GM18867 (cell line): Measurements from ENCODE around the gene PTPN4.
"Not testable (repeated sequence)": the region's sequence is repeated elsewhere in the genome, so short reads cannot be mapped to it uniquely, and the experiment has no call there.

ENCODE experiments used
- ATAC-seq: cut with Tn5 transposase; IDR thresholded peaks from one replicate; pipeline ENCODE4 v1.9.1; 2021; ENCODE audit warnings: mild to moderate bottlenecking, moderate library complexity; ENCODE audit not compliant: unreplicated experiment

PTPN4 gene

DNA sequence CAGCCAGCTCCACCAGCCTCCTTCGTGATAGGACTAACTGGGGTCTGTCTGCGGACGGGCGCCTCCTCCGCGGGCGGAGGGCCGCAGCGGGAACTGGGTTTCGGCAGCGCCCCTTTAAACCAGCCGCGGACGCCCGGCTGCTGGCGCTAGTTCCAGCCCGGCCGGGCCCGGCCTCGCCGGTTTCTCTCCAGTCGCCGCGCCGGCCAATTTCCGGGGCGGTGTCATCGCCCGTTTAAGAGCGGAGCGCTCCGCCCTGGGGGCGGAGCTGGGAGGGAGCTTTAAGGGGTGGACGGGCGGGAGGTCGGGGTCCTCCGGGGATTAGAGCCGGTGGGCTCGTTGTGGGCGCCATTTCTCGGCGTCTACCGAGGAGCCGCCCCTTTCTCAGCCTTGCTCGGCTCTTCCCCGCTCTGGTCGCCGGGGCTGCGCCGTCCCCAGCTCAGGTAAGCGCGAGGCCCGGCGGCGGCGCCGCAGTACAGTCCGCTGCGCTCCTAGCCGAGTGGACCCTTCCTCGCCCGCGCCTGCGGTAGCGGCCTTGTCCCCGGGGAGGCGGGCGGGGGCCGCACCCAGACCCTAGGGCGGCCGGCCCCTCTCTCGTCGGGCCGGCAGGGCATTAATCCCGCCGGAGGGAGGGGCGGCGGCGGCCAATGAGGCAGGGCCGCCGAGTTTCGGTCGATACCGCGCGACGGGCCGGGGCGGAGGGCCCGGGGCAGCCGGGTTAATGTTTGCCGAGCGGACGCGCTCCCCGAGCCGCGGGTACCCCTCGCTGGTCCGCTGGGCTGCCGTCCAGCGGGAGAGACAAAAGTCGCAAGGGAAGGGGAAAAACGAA lies 253.3 kb downstream of the PTPN4 start, which contains the start of gene EPB41L5:
Gene EPB41L5, plus strand, starts transcription at position 307 of the 826 bp plus-strand sequence. CDS start 6,008 bp downstream, outside the sequence.
- ATAC-seq, result peak; percentile 98

DNA sequence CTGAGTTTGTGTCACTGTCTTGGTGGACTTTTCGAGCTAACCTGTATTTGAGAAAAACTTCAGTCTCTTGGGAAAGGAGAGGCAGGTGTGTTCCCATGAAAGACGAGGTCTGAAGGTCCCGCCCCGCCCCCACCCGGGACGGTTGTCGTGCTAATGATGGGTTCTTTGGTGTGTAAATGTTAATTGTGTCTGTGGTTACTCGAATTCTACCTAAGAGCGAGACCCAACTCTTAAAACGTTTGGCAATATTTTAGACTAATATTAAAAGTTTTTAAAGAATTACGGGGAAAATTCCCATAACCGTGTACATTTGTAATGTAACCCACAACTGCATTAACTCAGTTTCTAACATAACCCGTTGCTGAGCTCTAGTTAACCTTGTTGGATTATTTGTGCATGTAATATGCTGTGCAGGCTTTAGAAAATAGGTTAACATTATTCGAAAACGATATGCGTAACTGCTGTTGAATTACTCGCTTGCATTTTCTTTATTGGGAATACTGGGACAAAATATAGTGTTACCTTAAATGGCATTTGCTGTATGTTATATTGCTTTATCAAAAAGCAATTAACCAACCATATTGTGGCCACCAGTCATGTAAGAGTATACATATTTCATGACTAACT lies 254.0 kb downstream of the PTPN4 start:
- ATAC-seq, result no peak

DNA sequence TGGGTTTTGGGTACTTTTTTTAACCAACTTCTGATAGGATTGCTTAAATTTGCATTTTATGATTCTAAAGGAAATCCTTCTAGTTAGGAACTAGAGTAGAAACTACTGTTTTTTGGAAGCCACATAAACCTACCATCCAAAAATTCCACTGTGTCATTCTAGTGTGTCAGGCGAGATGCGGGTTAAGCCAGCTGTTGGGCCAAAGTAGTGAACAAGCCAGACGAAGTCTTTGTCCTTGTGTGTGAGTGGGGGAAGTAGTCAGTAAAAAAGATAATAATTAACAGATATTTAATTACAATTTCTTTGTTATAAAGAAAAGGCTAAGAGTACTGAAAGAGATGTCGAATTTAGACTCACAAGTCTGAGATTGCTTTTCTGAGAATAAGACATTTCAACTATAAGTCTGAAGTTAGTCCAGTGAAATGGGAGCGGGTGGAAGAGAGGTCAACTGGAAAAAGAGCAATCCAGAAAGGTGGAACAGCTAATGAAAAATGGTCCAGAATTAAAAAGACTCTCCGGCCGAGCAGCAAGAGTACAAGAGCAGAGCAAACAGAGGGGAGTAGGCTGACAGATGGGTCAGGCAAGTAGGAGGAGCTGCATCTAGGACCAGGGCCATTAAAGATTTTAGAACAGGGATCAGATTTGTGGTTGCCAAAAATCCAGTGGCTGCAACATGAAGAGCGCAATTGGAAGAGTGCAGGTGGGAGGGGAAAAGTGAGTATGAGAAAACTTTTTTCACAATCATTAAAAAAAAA lies 254.7 kb downstream of the PTPN4 start:
- ATAC-seq, result no peak

- no peak for ATAC-seq
Measured at GRCh38 chr2:120016800-120017199, 257.1 kb downstream of the PTPN4 start.

DNA sequence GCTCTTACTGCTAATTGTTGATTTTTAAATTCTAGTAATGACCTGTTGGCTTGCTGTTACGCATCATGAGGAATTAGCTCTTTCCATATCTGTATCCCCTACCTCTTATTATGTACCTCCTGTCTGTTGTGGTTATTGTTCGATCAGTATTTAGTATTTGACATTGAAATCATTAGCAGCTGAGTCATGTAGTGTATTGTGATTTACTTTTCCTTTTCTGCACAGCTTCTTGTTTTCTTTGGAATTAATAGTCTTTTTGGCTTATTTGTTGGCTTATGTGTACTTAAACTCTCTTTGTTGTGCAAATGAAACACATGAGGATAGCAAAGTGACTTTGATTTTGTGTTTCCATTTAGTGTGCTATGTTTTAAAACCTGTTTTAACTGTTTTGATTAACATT lies 257.5 kb downstream of the PTPN4 start:
- no peak for ATAC-seq

GRCh38 chr2:120018549-120018948 lies 258.8 kb downstream of the PTPN4 start:
- no peak for ATAC-seq

- ATAC-seq, result no peak
Measured at GRCh38 chr2:120020554-120020953, 260.8 kb downstream of the PTPN4 start.

- ATAC-seq, result not testable (repeated sequence)
Measured at GRCh38 chr2:120022505-120022904, 262.8 kb downstream of the PTPN4 start.

DNA sequence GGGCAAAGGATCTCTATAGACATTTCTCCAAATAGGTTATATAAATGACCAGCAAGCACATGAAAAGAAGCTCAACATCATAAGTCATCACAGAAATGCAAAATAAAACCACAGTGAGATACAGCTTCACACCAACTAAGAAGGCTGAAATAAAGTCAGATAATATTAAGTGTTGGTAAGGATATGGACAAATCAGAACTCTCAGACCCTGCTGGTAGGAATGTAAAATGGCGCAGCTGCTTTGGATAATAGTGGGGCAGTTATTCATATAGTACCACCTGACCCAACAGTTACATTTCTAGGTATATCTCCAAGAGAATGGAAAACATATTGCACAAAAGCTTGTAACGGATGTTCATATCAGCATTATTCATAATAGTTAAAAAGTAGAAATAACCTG lies 267.2 kb downstream of the PTPN4 start:
- no peak for ATAC-seq

- no peak for ATAC-seq
Measured at GRCh38 chr2:120028795-120029194, 269.1 kb downstream of the PTPN4 start.

DNA sequence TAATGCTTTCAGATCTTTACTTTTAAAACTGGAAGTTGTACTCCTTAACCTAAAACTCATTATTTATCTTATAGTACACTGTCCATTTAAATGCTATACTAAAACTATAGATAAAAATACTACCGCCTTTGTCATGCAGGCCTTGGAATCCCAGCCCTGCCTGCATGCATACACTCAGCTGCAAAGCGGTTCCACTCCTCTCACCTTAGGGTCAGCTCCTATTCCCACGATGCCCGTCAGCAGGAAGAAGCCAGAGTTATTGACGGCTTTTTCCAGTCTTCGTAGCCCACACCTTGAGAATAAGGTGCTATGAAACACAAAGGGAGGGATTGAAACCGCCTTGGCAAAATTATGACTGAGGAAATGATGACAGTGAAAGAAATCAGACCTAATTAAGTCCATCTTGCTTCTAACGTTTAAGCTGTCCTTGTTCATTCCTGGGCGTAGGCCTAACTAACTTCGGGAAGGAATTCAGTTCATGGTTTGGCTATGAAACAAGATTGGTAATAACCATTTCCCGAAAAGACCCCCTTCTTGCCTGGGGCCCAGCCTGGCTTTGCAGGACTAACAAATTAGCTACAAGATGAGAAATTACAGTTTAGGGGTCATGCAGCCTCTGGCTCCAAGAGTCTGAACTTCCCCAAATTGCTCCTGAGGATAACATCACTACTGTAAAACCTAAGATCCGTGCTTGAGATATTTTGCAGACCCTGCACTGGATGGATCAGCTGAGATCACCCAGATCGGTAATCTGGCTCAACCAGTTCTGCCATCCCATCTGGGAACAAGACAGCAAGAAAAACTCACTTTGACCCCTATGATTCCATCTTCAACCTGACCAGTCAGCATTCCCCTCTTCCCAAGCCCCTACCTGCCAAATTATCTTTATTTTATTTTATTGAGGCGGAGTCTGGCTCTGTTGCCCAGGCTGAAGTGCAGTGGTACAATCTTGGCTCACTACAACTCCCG lies 270.2 kb downstream of the PTPN4 start:
- ATAC-seq, result no peak

GRCh38 chr2:120032297-120032696 lies 272.6 kb downstream of the PTPN4 start:
- ATAC-seq, result no peak
